Thyroid gland (tissue), 4 donors: ENCODE measurements around the gene TECTB.

Experiments used
- CTCF ChIP-seq, 6 experiments: fragments of 200-600 bp in 3 of 6; fragments of 450-650 bp in 3 of 6; sonication (generic) in 3 of 6; IDR thresholded peaks; one replicate each; pipeline ENCODE4 v1.5.1; 2016 to 2019; ENCODE audit warnings: antibody characterized with exemption in 6 of 6, mild to moderate bottlenecking in 2 of 6, inconsistent platforms in 1 of 6, moderate library complexity in 1 of 6
- POLR2A ChIP-seq, 2 donors: fragments of 450-650 bp; IDR thresholded peaks; one replicate each; pipeline ENCODE4 v1.6.1; 2017; ENCODE audit warnings: antibody characterized with exemption in 2 of 2, mild to moderate bottlenecking in 2 of 2, moderate library complexity in 1 of 2

DNA sequence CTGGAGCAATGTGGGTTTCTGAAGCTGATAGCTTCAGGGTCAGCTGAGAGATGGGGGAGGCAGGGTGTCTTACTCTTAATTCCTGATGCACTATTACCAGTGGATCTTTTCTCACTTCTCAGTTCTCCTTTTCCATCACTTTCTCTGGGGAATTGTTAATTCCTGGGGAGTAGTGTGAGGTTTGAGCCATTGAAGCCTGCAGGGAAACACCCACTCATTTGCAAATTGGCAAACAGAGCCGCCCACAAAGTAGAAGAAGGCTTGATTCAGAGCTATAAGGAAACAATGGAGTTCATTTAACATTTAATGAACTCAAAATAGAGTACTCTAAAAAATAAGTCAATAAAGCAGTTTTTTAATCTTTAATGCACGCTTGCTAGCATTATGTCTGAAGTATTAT lies 4.3 kb upstream of the TECTB start:
- TF ChIP-seq CTCF (IDR thresholded peaks at IDR 0.05): no peak
- TF ChIP-seq POLR2A (IDR thresholded peaks at IDR 0.05): no peak
